HEK293T (cell line): Measurements from ENCODE around the gene RPL31.

ENCODE experiments used
- ARNT ChIP-seq: fragments of 450-650 bp; IDR thresholded peaks from 2 replicates; pipeline ENCODE4 v1.6.1; 2017; ENCODE audit warnings: mild to moderate bottlenecking
- BHLHE40 ChIP-seq: fragments of 450-650 bp; IDR thresholded peaks from 2 replicates; pipeline ENCODE4 v1.6.1; 2016; ENCODE audit warnings: mild to moderate bottlenecking, moderate library complexity, borderline replicate concordance
- CTBP1 ChIP-seq: fragments of 450-650 bp; IDR thresholded peaks from 2 replicates; pipeline ENCODE4 v1.6.1; 2016; ENCODE audit warnings: borderline replicate concordance
- ELF4 ChIP-seq: fragments of 450-650 bp; IDR thresholded peaks from 2 replicates; pipeline ENCODE4 v1.6.1; 2017; ENCODE audit warnings: antibody characterized with exemption
- FOXK2 ChIP-seq: fragments of 450-650 bp; IDR thresholded peaks from 2 replicates; pipeline ENCODE4 v1.6.1; 2016; ENCODE audit warnings: mild to moderate bottlenecking
- HDGF ChIP-seq: fragments of 450-650 bp; IDR thresholded peaks from 2 replicates; pipeline ENCODE4 v1.6.1; 2017; ENCODE audit warnings: antibody characterized with exemption, borderline replicate concordance
- L3MBTL2 ChIP-seq: fragments of 450-650 bp; conservative IDR thresholded peaks from 2 replicates; pipeline ENCODE4 v1.6.1; 2016; ENCODE audit warnings: mild to moderate bottlenecking
- LEF1 ChIP-seq: fragments of 450-650 bp; IDR thresholded peaks from 2 replicates; pipeline ENCODE4 v1.6.1; 2017; ENCODE audit warnings: mild to moderate bottlenecking, borderline replicate concordance
- NFRKB ChIP-seq: fragments of 450-650 bp; IDR thresholded peaks from 2 replicates; pipeline ENCODE4 v1.6.1; 2016; ENCODE audit warnings: mild to moderate bottlenecking, moderate library complexity
- SP1 ChIP-seq: fragments of 450-650 bp; IDR thresholded peaks from 2 replicates; pipeline ENCODE4 v1.6.1; 2017
- TARDBP ChIP-seq: fragments of 450-650 bp; IDR thresholded peaks from 2 replicates; pipeline ENCODE4 v1.6.1; 2016
- ZNF384 ChIP-seq: fragments of 450-650 bp; IDR thresholded peaks from 2 replicates; pipeline ENCODE4 v1.6.1; 2016
- TF ChIP-seq, protein P1 (sequence below): fragments of 450-650 bp; IDR thresholded peaks from 2 replicates; pipeline ENCODE4 v1.6.1; 2016

DNA sequence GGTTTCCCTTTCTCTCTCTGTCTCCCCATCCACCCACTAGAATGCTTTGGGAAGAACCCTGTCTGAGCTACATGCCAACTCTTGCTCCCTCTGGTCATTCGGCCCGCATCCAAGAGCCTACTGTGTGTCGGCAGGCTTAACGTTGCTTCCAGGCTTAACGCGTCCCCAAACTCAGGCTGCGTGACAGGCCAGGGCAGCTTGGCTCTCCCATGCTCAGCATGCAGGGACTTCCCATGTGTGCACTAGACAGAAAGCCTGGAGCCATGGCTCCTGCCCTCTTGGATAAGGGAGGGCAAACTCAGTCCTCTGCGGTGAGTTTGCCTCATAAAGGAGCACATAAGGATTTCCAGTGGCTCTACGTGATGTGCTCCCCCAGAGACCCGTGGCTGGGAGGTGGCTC lies 43.2 kb downstream of the RPL31 start:
- TF ChIP-seq NFRKB (no peak), L3MBTL2 (no peak), FOXK2 (no peak), TARDBP (no peak), BHLHE40 (no peak), ZNF384 (no peak), CTBP1 (no peak), ARNT (no peak), ELF4 (no peak), LEF1 (no peak), HDGF (no peak), SP1 (no peak)
- TF ChIP-seq, protein P1, sequence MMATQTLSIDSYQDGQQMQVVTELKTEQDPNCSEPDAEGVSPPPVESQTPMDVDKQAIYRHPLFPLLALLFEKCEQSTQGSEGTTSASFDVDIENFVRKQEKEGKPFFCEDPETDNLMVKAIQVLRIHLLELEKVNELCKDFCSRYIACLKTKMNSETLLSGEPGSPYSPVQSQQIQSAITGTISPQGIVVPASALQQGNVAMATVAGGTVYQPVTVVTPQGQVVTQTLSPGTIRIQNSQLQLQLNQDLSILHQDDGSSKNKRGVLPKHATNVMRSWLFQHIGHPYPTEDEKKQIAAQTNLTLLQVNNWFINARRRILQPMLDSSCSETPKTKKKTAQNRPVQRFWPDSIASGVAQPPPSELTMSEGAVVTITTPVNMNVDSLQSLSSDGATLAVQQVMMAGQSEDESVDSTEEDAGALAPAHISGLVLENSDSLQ: no peak
